ENCODE results near the gene KIAA1191.

KIAA1191 gene

DNA sequence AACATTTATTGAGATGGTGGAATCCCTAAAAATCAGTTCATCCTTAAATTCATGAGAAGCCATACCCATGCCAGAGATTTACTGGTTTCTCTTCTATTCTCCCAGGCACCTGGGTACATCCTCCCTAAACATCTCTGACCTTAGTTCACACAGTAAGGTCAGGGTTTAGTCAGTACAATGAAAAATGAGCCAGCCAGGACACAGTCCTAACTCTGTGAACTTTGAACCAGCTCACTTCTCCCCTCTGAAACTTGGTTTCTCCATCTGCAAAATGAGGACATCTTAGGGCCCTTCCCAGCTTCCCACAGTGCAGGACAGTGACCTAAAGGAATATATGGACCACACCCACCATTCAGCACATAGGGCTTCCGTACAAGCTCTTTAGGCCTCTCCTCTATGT, 24.9 kb upstream of the KIAA1191 start:
- TF ChIP-seq, protein P1, sequence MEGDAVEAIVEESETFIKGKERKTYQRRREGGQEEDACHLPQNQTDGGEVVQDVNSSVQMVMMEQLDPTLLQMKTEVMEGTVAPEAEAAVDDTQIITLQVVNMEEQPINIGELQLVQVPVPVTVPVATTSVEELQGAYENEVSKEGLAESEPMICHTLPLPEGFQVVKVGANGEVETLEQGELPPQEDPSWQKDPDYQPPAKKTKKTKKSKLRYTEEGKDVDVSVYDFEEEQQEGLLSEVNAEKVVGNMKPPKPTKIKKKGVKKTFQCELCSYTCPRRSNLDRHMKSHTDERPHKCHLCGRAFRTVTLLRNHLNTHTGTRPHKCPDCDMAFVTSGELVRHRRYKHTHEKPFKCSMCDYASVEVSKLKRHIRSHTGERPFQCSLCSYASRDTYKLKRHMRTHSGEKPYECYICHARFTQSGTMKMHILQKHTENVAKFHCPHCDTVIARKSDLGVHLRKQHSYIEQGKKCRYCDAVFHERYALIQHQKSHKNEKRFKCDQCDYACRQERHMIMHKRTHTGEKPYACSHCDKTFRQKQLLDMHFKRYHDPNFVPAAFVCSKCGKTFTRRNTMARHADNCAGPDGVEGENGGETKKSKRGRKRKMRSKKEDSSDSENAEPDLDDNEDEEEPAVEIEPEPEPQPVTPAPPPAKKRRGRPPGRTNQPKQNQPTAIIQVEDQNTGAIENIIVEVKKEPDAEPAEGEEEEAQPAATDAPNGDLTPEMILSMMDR (conservative IDR thresholded peaks at IDR 0.05; ENCODE audit: low read depth, low read length) = no peak
- peaks cover 43% of the 10 kb centered on the region for H3K79me2 ChIP-seq (ENCODE audit: insufficient read depth, low read depth)
- no peaks in the 10 kb centered on the region for H3K27me3 ChIP-seq (ENCODE audit: insufficient read depth, low read depth)
- no peak overlapping the region for H3K9ac ChIP-seq
- H3K4me1 ChIP-seq (ENCODE audit: low read depth, poor library complexity, severe bottlenecking) = peaks cover 19% of the 10 kb centered on the region
- H3K4me3 ChIP-seq (IDR thresholded peaks at IDR 0.05; ENCODE audit: insufficient read depth, low read depth, low read length) = no peak overlapping the region
- no peak overlapping the region for H2AFZ ChIP-seq (ENCODE audit: low read depth)
- no peaks in the 10 kb centered on the region for H4K20me1 ChIP-seq (ENCODE audit: insufficient read depth)
- H3K27ac ChIP-seq = no peak overlapping the region
- H3K36me3 ChIP-seq (ENCODE audit: insufficient read depth) = 0 out of 2 replicates have a peak, but pooled peaks cover 8% of the 10 kb centered on the region
- peak overlapping the region; percentile 93; the same call in 1 of the 2 replicates for H3K4me2 ChIP-seq

DNA sequence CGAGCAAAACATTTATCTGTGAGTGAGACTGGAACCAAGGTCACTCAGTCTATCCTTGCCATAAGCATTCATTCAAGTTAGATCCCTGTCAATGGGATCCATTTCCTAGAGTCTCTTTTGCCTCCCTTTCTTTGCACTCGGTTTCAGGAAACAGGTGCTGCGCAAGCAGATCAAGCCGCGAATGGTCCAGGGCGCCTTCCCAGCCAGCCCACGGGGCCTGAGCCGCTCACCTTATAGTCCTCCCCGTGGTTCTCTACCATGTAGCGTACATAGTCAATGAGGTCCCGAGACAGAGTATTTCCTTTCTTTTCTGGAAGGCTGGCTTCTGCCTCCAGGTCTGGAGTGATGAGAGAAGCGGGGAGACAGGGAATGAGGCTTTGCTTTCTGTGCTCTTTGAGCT, 23.4 kb upstream of the KIAA1191 start:
- peaks cover 10% of the 10 kb centered on the region for H3K4me1 ChIP-seq (ENCODE audit: low read depth, poor library complexity, severe bottlenecking)
- TF ChIP-seq, protein P1 (conservative IDR thresholded peaks at IDR 0.05; ENCODE audit: low read depth, low read length) = no peak
- H3K36me3 ChIP-seq (ENCODE audit: insufficient read depth) = 0 out of 2 replicates have a peak, but pooled peaks cover 8% of the 10 kb centered on the region
- H3K4me3 ChIP-seq (IDR thresholded peaks at IDR 0.05; ENCODE audit: insufficient read depth, low read depth, low read length) = no peak overlapping the region
- H3K27me3 ChIP-seq (ENCODE audit: insufficient read depth, low read depth) = no peaks in the 10 kb centered on the region
- no peak overlapping the region for H3K4me2 ChIP-seq
- no peaks in the 10 kb centered on the region for H4K20me1 ChIP-seq (ENCODE audit: insufficient read depth)
- no peak overlapping the region for H3K9ac ChIP-seq
- H3K79me2 ChIP-seq (ENCODE audit: insufficient read depth, low read depth) = peaks cover 39% of the 10 kb centered on the region
- no peak overlapping the region for H3K27ac ChIP-seq
- H2AFZ ChIP-seq (ENCODE audit: low read depth) = no peak overlapping the region

DNA sequence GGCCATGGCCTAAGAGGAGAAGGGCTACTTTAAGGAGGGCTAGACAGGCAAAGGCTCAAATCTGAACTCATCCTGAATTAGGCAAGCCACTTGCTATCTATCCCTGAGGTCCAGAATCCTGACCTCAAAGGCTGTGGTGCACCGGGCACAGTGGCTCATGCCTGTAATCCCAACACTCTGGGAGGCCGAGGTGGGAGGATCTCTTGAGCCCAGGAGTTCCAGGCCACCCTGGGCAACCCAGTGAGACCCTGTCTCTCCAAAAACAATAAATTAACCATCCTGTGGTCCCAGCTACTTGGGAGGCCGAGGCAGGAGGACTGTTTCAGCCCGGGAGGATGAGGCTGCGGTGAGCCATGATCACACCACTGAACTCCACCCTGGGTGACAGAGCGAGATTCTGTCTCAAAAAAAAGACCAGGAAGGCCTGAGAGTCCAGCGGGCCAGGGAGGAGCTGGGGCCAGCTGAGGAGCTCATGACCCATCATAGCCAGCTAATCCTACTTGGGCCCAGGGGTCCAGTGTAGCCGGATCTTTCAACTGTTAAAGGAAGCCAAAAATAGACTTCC, 22.9 kb upstream of the KIAA1191 start:
- H3K4me3 ChIP-seq (IDR thresholded peaks at IDR 0.05; ENCODE audit: insufficient read depth, low read depth, low read length) = no peak overlapping the region
- H4K20me1 ChIP-seq (ENCODE audit: insufficient read depth) = no peaks in the 10 kb centered on the region
- H2AFZ ChIP-seq (ENCODE audit: low read depth) = no peak overlapping the region
- H3K79me2 ChIP-seq (ENCODE audit: insufficient read depth, low read depth) = peaks cover 34% of the 10 kb centered on the region
- 0 out of 2 replicates have a peak, but pooled peaks cover 8% of the 10 kb centered on the region for H3K36me3 ChIP-seq (ENCODE audit: insufficient read depth)
- H3K4me1 ChIP-seq (ENCODE audit: low read depth, poor library complexity, severe bottlenecking) = peaks cover 10% of the 10 kb centered on the region
- no peaks in the 10 kb centered on the region for H3K27me3 ChIP-seq (ENCODE audit: insufficient read depth, low read depth)
- no peak overlapping the region for H3K27ac ChIP-seq
- TF ChIP-seq, protein P1 (conservative IDR thresholded peaks at IDR 0.05; ENCODE audit: low read depth, low read length) = no peak
- no peak overlapping the region for H3K4me2 ChIP-seq
- no peak overlapping the region for H3K9ac ChIP-seq

DNA sequence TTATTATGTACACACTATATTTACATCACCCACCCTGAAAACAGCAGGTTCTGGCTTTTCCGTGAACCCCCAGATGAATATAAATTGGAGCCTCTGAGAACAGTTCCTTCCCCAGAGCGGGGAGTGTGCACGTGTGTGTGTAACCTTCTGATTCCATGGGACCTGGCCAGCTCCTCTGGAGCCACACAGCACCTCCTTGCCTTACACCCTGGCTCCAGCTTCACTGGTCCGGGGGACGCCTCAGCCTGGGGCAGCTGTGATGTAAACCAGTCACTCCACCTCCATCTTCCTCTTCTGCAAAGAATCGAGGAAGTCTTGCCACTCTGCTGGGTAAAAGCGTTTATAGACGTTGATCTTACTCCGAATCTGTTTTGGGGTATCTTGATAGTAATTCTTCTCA, 22.4 kb upstream of the KIAA1191 start:
- no peak overlapping the region for H3K27ac ChIP-seq
- H3K4me3 ChIP-seq (IDR thresholded peaks at IDR 0.05; ENCODE audit: insufficient read depth, low read depth, low read length) = no peak overlapping the region
- H3K79me2 ChIP-seq (ENCODE audit: insufficient read depth, low read depth) = peaks cover 34% of the 10 kb centered on the region
- no peak overlapping the region for H3K4me2 ChIP-seq
- no peak overlapping the region for H3K9ac ChIP-seq
- no peaks in the 10 kb centered on the region for H4K20me1 ChIP-seq (ENCODE audit: insufficient read depth)
- peaks cover 10% of the 10 kb centered on the region for H3K4me1 ChIP-seq (ENCODE audit: low read depth, poor library complexity, severe bottlenecking)
- no peak overlapping the region for H2AFZ ChIP-seq (ENCODE audit: low read depth)
- no peaks in the 10 kb centered on the region for H3K27me3 ChIP-seq (ENCODE audit: insufficient read depth, low read depth)
- TF ChIP-seq, protein P1 (conservative IDR thresholded peaks at IDR 0.05; ENCODE audit: low read depth, low read length) = no peak
- H3K36me3 ChIP-seq (ENCODE audit: insufficient read depth) = 0 out of 2 replicates have a peak, but pooled peaks cover 8% of the 10 kb centered on the region

Data from KMS-11 (cell line).